ENCODE measurements around the gene PPHLN1.

GRCh38 chr12:42283739-42284138, 42.2 kb upstream of the PPHLN1 start:
- TF ChIP-seq EZH2 (IDR thresholded peaks at IDR 0.05; ENCODE audit: borderline replicate concordance, low read length), result no peak
- TF ChIP-seq CTCF (conservative IDR thresholded peaks at IDR 0.05 in 1 of 2, IDR thresholded peaks at IDR 0.05 in 1 of 2; ENCODE audit: extremely low read depth in 1 of 2, insufficient read depth in 1 of 2, low read depth in 1 of 2, low read length in 2 of 2), result no peak
